ENCODE data around the gene YTHDC1.

DNA sequence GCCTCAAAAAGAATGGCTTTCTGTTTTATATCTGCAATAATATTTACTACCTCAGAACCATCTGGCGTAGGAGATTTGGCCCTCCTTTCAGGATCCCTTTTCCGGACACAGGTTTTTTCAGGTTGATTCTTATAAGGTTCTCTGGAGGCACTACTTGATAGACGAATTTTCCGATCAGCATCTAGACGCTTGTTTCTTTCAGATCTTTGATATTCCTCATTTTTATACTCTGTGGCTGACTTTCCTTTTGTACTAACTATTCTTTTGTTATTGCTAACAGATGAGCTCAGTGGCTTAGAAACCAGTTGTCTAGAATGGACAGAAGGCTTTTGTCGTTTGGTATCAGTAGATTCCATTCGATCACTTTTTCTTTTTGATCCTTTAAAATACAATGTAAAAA is 12.4 kb downstream of the YTHDC1 start:
- TF ChIP-seq EZH2 (IDR thresholded peaks at IDR 0.05) = no peak
- TF ChIP-seq POLR2AphosphoS5 (IDR thresholded peaks at IDR 0.05; ENCODE audit: borderline replicate concordance, low read depth, low read length) = no peak
